GM12872 (cell line): ENCODE results near the gene GANC.

Experiments
- TF ChIP-seq, protein P1 (sequence below): IDR thresholded peaks from 3 replicates; pipeline ENCODE4 v1.5.1; 2011; ENCODE audit warnings: low read depth, mild to moderate bottlenecking, low read length, moderate library complexity; ENCODE audit not compliant: insufficient read depth

Gene GANC

DNA sequence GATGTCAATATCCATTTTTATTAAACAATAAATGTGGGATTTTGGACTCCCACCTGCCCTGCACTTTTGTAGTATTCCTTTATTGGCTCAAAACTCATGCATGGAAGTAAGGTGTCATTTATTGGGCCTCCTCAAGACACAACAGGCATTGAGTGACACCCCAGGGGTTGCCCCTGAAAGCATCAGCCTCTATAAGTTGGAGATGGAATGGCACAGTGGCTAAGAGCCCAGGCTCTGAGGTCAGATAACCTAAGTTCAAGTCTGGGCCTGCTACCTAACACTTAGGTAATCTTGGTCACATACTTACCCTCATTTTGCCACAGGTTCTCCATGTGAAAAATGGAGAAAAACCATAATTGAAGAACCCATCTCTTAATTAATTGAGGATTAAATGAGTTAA is 90.9 kb downstream of the GANC start:
- TF ChIP-seq, protein P1, sequence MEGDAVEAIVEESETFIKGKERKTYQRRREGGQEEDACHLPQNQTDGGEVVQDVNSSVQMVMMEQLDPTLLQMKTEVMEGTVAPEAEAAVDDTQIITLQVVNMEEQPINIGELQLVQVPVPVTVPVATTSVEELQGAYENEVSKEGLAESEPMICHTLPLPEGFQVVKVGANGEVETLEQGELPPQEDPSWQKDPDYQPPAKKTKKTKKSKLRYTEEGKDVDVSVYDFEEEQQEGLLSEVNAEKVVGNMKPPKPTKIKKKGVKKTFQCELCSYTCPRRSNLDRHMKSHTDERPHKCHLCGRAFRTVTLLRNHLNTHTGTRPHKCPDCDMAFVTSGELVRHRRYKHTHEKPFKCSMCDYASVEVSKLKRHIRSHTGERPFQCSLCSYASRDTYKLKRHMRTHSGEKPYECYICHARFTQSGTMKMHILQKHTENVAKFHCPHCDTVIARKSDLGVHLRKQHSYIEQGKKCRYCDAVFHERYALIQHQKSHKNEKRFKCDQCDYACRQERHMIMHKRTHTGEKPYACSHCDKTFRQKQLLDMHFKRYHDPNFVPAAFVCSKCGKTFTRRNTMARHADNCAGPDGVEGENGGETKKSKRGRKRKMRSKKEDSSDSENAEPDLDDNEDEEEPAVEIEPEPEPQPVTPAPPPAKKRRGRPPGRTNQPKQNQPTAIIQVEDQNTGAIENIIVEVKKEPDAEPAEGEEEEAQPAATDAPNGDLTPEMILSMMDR = no peak

DNA sequence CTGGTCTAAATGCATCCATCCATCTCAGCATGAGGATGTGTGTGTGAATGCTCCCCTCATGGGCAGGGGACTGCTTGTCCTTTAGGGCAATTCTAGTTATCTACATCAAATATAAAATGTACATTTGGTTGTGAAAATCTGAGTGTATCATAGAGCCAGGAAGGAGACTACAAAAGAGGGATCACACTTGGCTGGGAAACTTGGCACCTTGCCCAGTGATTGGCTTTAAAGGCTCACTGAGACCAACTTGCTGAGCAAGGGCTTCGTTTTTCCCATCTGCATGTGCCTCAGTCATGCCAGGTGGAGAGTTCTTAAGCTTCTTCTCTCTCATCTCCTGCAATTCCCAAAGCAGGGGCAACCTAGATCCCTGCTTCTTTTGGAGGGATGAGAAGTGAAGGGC is 91.5 kb downstream of the GANC start:
- TF ChIP-seq, protein P1 = no peak

DNA sequence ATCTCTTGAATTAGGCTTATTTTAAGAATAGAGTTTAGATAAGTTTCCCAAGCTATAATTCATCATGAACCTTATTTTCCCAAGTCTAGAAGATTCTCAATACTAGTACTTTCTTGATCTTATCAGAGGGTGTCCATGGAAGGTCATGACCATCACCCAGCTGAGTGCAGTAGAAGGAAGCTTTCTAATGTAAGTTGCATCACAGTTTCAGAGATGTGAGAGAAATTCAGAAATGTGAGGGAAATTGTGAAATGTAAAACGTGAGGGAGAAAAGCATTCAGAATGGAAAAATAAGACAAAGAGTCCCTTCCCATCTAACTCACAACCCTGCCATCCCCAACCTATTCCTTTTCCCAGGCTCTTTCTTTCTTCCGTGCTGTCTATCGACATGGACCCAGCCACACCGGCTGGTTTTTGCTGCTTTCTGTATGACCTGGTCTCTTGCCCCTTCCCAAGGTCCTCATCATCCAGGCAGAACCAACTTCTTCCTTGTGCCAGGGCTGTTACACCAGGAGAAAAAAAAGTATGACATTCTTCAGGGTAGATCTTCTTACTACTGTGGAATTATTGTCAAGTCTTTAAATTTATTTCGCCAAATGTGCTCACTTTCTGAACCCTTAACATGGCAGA is 93.0 kb downstream of the GANC start:
- TF ChIP-seq, protein P1 = no peak

DNA sequence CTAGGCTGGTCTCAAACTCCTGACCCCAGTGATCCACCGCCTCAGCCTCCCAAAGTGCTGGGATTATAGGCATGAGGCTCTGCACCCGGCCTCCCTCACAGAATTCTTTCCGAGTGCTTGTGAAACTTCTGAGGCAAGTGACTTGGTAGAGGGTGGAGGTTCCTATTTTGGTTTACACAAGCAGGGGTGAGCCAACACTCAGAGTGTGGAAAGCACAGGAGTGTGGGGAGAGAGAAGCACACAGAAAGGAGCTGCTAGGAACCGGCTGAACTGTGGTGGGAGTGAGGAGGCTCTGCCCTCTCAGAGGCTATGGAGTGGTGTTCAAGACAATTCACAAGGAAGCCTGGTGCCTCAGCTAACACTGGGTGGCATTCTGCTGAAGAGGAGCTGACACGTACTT is 94.0 kb downstream of the GANC start:
- TF ChIP-seq, protein P1 = no peak

DNA sequence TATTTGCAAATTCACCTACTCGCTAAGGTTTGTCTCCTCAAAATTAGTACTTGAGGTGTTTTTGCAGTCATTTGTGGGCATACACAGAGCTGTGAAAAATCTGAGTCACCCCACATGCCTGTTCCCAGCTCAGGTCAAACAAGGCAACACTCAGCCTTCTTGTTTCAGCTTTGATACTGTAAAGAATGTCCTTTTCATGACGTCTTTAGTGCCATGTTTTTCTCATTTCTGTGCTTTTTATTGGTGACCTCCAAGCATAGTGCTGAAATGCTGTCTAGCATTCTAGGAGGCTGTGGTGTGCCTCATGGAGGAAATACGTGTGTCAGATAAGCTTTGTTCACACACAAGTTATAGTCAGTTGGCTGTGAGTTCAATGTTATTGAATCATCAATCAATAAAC is 95.1 kb downstream of the GANC start:
- TF ChIP-seq, protein P1 = no peak

DNA sequence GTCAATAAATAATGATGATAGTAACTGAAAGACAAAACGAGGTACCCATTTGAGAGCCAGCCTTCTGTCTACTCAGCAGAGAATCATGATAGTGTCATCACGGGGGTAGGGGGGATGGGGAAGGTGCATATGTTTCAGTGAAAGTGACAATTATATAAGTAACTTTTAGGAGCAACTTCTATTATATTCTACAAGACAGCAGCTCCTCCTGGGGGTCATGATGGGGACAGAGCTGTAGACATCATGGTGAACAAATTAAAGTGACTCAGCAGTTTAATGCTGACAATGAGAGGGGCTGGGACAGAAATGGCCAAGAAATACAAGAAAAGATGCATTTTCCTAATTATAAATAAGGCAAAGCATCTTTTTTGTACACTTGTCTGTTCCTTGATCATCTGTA is 98.1 kb downstream of the GANC start:
- TF ChIP-seq, protein P1 = no peak

DNA sequence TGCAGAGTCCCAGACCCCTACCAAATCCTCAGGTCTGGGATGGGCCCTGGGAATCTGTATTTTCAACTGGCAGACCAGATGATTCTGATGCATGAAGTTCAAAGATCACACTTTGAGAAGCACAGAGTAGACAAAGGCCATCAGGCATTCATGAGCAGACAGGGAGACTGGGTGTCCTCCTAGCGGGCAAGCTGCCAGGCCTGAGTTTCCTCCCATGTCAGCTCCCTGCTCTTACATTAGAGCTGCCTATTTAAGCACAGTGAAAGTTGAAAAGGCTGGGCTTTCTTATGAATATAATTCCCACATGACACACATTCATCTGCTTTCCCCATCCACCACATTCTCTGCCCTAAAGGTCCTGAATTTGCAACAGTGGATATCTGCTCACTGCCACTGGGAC is 100.3 kb downstream of the GANC start:
- TF ChIP-seq, protein P1 = no peak

DNA sequence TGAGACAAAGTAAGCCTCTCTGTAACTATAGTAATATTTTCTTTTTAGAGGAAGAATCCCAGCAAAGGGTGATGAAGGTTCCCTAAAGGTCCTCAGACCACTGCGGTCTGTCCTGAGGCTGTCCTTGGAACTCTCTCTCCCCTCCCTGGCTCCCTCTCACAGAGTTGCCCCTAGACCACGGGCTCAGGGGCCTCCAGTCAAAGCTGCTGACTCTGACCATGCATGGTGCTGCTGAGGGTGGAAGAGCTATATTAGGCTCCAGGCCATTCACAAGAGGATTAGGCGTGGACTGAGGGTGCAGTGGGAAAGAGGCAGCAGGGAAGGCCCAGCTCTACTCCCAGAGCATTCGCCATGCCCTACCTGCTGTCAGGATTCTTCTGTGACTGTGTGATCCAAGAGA is 100.9 kb downstream of the GANC start:
- TF ChIP-seq, protein P1 = no peak
